GM12878 (cell line): Measurements from ENCODE around the gene NEO1. TPM values are rescaled to one million over a fixed set of nuclear protein-coding genes. Genes with fewer than 3 reads are reported as not detected.

ENCODE experiments used
- ATAC-seq: fragments of 200-7000 bp; cut with Tn5 transposase; 3 replicates; pipeline ENCODE4 v1.9.1; 2020; ENCODE audit warnings: mild to moderate bottlenecking, moderate library complexity
- BruUV-seq: library from RNA; stranded (reverse); fragments of 400-500 nt; replicated peaks from 2 replicates; lab custom pipeline; 2021; lab: Mats Ljungman, UMichigan
- CTCF ChIA-PET: fragments of 300-600 bp; sonication (Branson Sonifier 250); formaldehyde crosslinking; extraction: SDS; loops from one replicate; lab custom pipeline; 2021; ENCODE audit warnings: inconsistent platforms; lab: Yijun Ruan, JAX
- POLR2A ChIA-PET: fragments of 350-600 bp; formaldehyde crosslinking; extraction: SDS; loops from one replicate; lab custom pipeline; 2021; ENCODE audit warnings: inconsistent platforms; lab: Charles Lee
- RAD21 ChIA-PET: fragments of 300-600 bp; sonication (Branson Sonifier 250); formaldehyde crosslinking; loops from one replicate; lab custom pipeline; 2023; ENCODE audit warnings: antibody characterized with exemption; ENCODE audit not compliant: unreplicated experiment; lab: Charles Lee
- SMC1A ChIA-PET: fragments of 300-600 bp; sonication (Branson Sonifier 250); formaldehyde crosslinking; loops from one replicate; lab custom pipeline; 2023; ENCODE audit not compliant: unreplicated experiment, uncharacterized antibody; lab: Charles Lee
- DNase-seq: peaks from one replicate; pipeline ENCODE4 v3.0.0-alpha.2; 2011; ENCODE audit warnings: low read depth, low spot score
- FAIRE-seq: peaks from 3 replicates; lab custom pipeline; 2011; peaks lifted over from hg19 to GRCh38; lab: Jason Lieb, UNC
- H2AFZ ChIP-seq: 2 replicates; pipeline ENCODE4 v1.6.0; 2011; ENCODE audit warnings: low read depth, low read length, control low read depth; ENCODE audit not compliant: control insufficient read depth
- H3K27ac ChIP-seq: 2 replicates; pipeline ENCODE4 v1.5.1; 2011; ENCODE audit warnings: control low read depth; ENCODE audit not compliant: control insufficient read depth, insufficient read depth
- H3K27me3 ChIP-seq, 2 experiments: replicated peaks in 1 of 2; 2 replicates each; pipeline versions ENCODE4 v1.6.0 to v1.6.1; 2011; ENCODE audit warnings: low read length in 1 of 2; ENCODE audit not compliant: control insufficient read depth in 2 of 2, insufficient read depth in 2 of 2
- H3K36me3 ChIP-seq, 2 experiments: 2 replicates each; pipeline ENCODE4 v1.5.1; 2011; ENCODE audit warnings: low read length in 1 of 2; ENCODE audit not compliant: control insufficient read depth in 2 of 2, insufficient read depth in 2 of 2
- H3K4me1 ChIP-seq: 2 replicates; pipeline ENCODE4 v1.6.1; 2011; ENCODE audit warnings: mild to moderate bottlenecking, low read length, moderate library complexity, mixed read lengths; ENCODE audit not compliant: control insufficient read depth, insufficient read depth
- H3K4me2 ChIP-seq: 2 replicates; pipeline ENCODE4 v1.6.0; 2011; ENCODE audit warnings: control low read depth; ENCODE audit not compliant: control insufficient read depth, insufficient read depth
- H3K4me3 ChIP-seq: fragments of 200-600 bp; sonication (generic); 2 replicates; pipeline ENCODE4 v1.5.1; 2016
- H3K79me2 ChIP-seq: 2 replicates; pipeline ENCODE4 v1.6.0; 2011; ENCODE audit warnings: low read length; ENCODE audit not compliant: control insufficient read depth, insufficient read depth
- H3K9ac ChIP-seq: 2 replicates; pipeline ENCODE4 v1.8.0; 2011; ENCODE audit warnings: low read length, control low read depth, mixed read lengths; ENCODE audit not compliant: control insufficient read depth, insufficient read depth
- H3K9me3 ChIP-seq: replicated peaks from 3 replicates; pipeline ENCODE4 v1.5.1; 2011; ENCODE audit warnings: mild to moderate bottlenecking, low read length; ENCODE audit not compliant: control insufficient read depth, insufficient read depth
- H4K20me1 ChIP-seq: 2 replicates; pipeline ENCODE4 v1.6.0; 2011; ENCODE audit not compliant: control insufficient read depth, insufficient read depth
- BMI1 ChIP-seq: fragments of 450-650 bp; IDR thresholded peaks from 2 replicates; pipeline ENCODE4 v1.6.1; 2016; ENCODE audit warnings: mild to moderate bottlenecking, moderate library complexity, borderline replicate concordance
- BRCA1 ChIP-seq: IDR thresholded peaks from 2 replicates; pipeline ENCODE4 v1.6.1; 2011; ENCODE audit warnings: low read depth, low read length, improper control_type of control experiment
- CHD2 ChIP-seq: IDR thresholded peaks from 2 replicates; pipeline ENCODE4 v1.6.1; 2011; ENCODE audit warnings: low read depth, low read length, improper control_type of control experiment, borderline replicate concordance
- FOS ChIP-seq: IDR thresholded peaks from 3 replicates; pipeline ENCODE4 v1.6.1; 2011; ENCODE audit warnings: borderline replicate concordance; ENCODE audit not compliant: insufficient read length; ENCODE audit errors: extremely low read depth
- KAT2A ChIP-seq: conservative IDR thresholded peaks from 2 replicates; pipeline ENCODE4 v1.6.1; 2011; ENCODE audit warnings: low read depth, low read length; ENCODE audit not compliant: control insufficient read depth
- POLR2A ChIP-seq: IDR thresholded peaks from 2 replicates; pipeline ENCODE4 v1.6.1; 2011; ENCODE audit warnings: low read depth, mild to moderate bottlenecking, low read length
- POU2F2 ChIP-seq: IDR thresholded peaks from 3 replicates; pipeline ENCODE4 v1.6.1; 2011; ENCODE audit warnings: low read depth, mild to moderate bottlenecking, low read length, borderline replicate concordance
- SIX5 ChIP-seq: IDR thresholded peaks from 2 replicates; pipeline ENCODE4 v1.6.1; 2011; ENCODE audit warnings: mild to moderate bottlenecking, low read depth, low read length, moderate library complexity; ENCODE audit not compliant: severe bottlenecking
- TCF12 ChIP-seq: IDR thresholded peaks from 2 replicates; pipeline ENCODE4 v1.6.1; 2011; ENCODE audit warnings: low read depth, mild to moderate bottlenecking, low read length
- ZNF622 ChIP-seq: fragments of 450-650 bp; IDR thresholded peaks from 2 replicates; pipeline ENCODE4 v1.6.1; 2017; ENCODE audit warnings: mild to moderate bottlenecking, inconsistent platforms
- WGBS: methylation state at CpG from one replicate; pipeline ENCODE4 v1.1.6; 2016; ENCODE audit warnings: low lambda C conversion rate; ENCODE audit not compliant: insufficient replicate concordance, insufficient coverage; ENCODE audit errors: missing lambda C conversion rate; 5-methylcytosine and 5-hydroxymethylcytosine counted together
- in situ Hi-C: fragments of 300-500 bp; cut with MboI; formaldehyde crosslinking; loops from 9 replicates; pipeline ENCODE4 v1.14.3; 2018; ENCODE audit warnings: mixed read lengths
- intact Hi-C: fragments of 100-400 bp; cut with micrococcal nuclease; formaldehyde crosslinking; loops from one replicate; pipeline ENCODE4 v1.14.2; 2022; ENCODE audit not compliant: unreplicated experiment
- polyA plus RNA-seq, 11 experiments: library from polyadenylated mRNA; depleted of rRNA in 4 of 11; unstranded in 6 of 11; stranded (reverse) in 5 of 11; fragments of >200 nt; fragmentation: Nextera tagmentation in 4 of 11; fragmentation: Illumina TruSeq in 1 of 11; extraction: Ambion mirVana in 4 of 11; extraction: Trizol in 1 of 11; gene quantifications; 1 replicate in 1 of 11; 2 replicates in 10 of 11; pipeline versions ENCODE4 v1.2.1 to v1.2.3, GENCODE V29; 2011 to 2016; ENCODE audit warnings: inconsistent platforms in 2 of 11, missing spikeins in 2 of 11, low read depth in 1 of 11
- total RNA-seq, 4 experiments: library from RNA; depleted of rRNA in 3 of 4; stranded (reverse); fragments of >200 nt in 3 of 4; fragmentation: Illumina TruSeq in 1 of 4; extraction: Trizol in 1 of 4; gene quantifications; 2 replicates each; pipeline versions ENCODE4 v1.2.1 to v1.2.3, GENCODE V29; 2013 to 2021
- TF ChIP-seq, protein P1 (sequence below): fragments of 450-650 bp; IDR thresholded peaks from 2 replicates; pipeline ENCODE4 v1.6.1; 2016; ENCODE audit warnings: mild to moderate bottlenecking, moderate library complexity, borderline replicate concordance
- TF ChIP-seq, protein P2 (sequence below): fragments of 450-650 bp; formaldehyde crosslinking; IDR thresholded peaks from 2 replicates; pipeline ENCODE4 v1.5.0; 2022; ENCODE audit warnings: mild to moderate bottlenecking, missing genetic modification characterization
- TF ChIP-seq, protein P3 (sequence below): IDR thresholded peaks from 2 replicates; pipeline ENCODE4 v1.6.1; 2012; ENCODE audit warnings: low read depth, low read length, improper control_type of control experiment
- TF ChIP-seq, protein P4 (sequence below): IDR thresholded peaks from 2 replicates; pipeline ENCODE4 v1.6.1; 2012; ENCODE audit warnings: low read depth, low read length, improper control_type of control experiment

NEO1 gene
- total and polyA plus RNA-seq, 10 of the 15 experiments (the other 5 are each of a cell fraction or from before 2014, with no cell fraction given): 0.03 to 2.0 (median 0.32) TPM

DNA sequence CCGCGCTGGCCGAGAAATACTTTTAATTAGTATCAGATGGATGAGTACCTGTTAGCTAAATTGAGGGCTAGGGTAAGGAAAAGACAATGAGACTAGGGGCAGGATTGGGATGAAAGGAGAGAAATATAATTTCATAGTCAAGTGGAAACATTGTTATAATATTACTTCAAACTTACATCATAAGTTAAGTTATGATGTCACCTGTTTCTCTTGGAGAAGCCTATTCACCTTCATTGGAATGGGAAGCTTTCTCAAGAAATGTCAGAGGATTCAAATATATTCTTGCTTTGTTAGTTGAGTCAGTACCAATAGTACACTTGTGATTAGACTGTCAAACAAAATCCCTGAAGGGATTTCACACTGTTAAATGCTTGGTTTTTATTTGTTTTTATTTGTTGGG lies 116.2 kb downstream of the NEO1 start:
- POLR2A ChIA-PET: no interaction called here
- RAD21 ChIA-PET: no interaction called here
- SMC1A ChIA-PET: no interaction called here
- DNase-seq (no peak), FAIRE-seq (no peak), ATAC-seq (no peak)
- Histone ChIP-seq H3K9ac (no peak overlapping the region), H3K4me1 (no peaks in the 10 kb centered on the region), H2AFZ (no peak overlapping the region), H3K36me3 (no peaks in the 10 kb centered on the region), H3K27ac (no peak overlapping the region), H3K27me3 (no peaks in the 10 kb centered on the region), H4K20me1 (no peaks in the 10 kb centered on the region), H3K79me2 (no peaks in the 10 kb centered on the region), H3K4me3 (no peak overlapping the region), H3K9me3 (peaks cover 6% of the 10 kb centered on the region), H3K4me2 (no peak overlapping the region)
- no TSS peak for BruUV-seq
- in situ Hi-C loops (no loop called here), intact Hi-C loops (no loop called here)
- CTCF ChIA-PET: interaction anchor here (1.0 kb wide), 1 partner anchor 45 kb away, joined by 3 read pairs; no protein-coding TSS in a partner anchor
- WGBS: 98% methylated on average over 3 of the region's 3 CpGs
- TF ChIP-seq TCF12: no peak
- TF ChIP-seq, protein P1, sequence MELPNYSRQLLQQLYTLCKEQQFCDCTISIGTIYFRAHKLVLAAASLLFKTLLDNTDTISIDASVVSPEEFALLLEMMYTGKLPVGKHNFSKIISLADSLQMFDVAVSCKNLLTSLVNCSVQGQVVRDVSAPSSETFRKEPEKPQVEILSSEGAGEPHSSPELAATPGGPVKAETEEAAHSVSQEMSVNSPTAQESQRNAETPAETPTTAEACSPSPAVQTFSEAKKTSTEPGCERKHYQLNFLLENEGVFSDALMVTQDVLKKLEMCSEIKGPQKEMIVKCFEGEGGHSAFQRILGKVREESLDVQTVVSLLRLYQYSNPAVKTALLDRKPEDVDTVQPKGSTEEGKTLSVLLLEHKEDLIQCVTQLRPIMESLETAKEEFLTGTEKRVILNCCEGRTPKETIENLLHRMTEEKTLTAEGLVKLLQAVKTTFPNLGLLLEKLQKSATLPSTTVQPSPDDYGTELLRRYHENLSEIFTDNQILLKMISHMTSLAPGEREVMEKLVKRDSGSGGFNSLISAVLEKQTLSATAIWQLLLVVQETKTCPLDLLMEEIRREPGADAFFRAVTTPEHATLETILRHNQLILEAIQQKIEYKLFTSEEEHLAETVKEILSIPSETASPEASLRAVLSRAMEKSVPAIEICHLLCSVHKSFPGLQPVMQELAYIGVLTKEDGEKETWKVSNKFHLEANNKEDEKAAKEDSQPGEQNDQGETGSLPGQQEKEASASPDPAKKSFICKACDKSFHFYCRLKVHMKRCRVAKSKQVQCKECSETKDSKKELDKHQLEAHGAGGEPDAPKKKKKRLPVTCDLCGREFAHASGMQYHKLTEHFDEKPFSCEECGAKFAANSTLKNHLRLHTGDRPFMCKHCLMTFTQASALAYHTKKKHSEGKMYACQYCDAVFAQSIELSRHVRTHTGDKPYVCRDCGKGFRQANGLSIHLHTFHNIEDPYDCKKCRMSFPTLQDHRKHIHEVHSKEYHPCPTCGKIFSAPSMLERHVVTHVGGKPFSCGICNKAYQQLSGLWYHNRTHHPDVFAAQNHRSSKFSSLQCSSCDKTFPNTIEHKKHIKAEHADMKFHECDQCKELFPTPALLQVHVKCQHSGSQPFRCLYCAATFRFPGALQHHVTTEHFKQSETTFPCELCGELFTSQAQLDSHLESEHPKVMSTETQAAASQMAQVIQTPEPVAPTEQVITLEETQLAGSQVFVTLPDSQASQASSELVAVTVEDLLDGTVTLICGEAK: no peak
- no peak for TF ChIP-seq CHD2
- no peak for TF ChIP-seq POU2F2
- no peak for TF ChIP-seq BMI1
- no peak for TF ChIP-seq POLR2A
- no peak for TF ChIP-seq KAT2A
- TF ChIP-seq, protein P2, sequence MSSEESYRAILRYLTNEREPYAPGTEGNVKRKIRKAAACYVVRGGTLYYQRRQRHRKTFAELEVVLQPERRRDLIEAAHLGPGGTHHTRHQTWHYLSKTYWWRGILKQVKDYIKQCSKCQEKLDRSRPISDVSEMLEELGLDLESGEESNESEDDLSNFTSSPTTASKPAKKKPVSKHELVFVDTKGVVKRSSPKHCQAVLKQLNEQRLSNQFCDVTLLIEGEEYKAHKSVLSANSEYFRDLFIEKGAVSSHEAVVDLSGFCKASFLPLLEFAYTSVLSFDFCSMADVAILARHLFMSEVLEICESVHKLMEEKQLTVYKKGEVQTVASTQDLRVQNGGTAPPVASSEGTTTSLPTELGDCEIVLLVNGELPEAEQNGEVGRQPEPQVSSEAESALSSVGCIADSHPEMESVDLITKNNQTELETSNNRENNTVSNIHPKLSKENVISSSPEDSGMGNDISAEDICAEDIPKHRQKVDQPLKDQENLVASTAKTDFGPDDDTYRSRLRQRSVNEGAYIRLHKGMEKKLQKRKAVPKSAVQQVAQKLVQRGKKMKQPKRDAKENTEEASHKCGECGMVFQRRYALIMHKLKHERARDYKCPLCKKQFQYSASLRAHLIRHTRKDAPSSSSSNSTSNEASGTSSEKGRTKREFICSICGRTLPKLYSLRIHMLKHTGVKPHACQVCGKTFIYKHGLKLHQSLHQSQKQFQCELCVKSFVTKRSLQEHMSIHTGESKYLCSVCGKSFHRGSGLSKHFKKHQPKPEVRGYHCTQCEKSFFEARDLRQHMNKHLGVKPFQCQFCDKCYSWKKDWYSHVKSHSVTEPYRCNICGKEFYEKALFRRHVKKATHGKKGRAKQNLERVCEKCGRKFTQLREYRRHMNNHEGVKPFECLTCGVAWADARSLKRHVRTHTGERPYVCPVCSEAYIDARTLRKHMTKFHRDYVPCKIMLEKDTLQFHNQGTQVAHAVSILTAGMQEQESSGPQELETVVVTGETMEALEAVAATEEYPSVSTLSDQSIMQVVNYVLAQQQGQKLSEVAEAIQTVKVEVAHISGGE (CRISPR knock-in tag): no peak
- no peak for TF ChIP-seq ZNF622
- TF ChIP-seq, protein P3, sequence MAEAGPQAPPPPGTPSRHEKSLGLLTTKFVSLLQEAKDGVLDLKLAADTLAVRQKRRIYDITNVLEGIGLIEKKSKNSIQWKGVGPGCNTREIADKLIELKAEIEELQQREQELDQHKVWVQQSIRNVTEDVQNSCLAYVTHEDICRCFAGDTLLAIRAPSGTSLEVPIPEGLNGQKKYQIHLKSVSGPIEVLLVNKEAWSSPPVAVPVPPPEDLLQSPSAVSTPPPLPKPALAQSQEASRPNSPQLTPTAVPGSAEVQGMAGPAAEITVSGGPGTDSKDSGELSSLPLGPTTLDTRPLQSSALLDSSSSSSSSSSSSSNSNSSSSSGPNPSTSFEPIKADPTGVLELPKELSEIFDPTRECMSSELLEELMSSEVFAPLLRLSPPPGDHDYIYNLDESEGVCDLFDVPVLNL: no peak
- TF ChIP-seq SIX5: no peak
- no peak for TF ChIP-seq FOS
- TF ChIP-seq BRCA1: no peak
- TF ChIP-seq, protein P4, sequence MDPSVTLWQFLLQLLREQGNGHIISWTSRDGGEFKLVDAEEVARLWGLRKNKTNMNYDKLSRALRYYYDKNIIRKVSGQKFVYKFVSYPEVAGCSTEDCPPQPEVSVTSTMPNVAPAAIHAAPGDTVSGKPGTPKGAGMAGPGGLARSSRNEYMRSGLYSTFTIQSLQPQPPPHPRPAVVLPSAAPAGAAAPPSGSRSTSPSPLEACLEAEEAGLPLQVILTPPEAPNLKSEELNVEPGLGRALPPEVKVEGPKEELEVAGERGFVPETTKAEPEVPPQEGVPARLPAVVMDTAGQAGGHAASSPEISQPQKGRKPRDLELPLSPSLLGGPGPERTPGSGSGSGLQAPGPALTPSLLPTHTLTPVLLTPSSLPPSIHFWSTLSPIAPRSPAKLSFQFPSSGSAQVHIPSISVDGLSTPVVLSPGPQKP: no peak
